HCT116 (cell line): Measurements from ENCODE around the gene C2CD2. TPM values are rescaled to one million over a fixed set of nuclear protein-coding genes. Genes with fewer than 3 reads are reported as not detected.

Experiments used
- ATAC-seq: fragments of 200-7000 bp; cut with Tn5 transposase; 2 replicates; pipeline ENCODE4 v1.9.1; 2020; ENCODE audit warnings: mild to moderate bottlenecking, moderate library complexity
- BruUV-seq: library from RNA; stranded (reverse); fragments of 400-500 nt; replicated peaks from 2 replicates; lab custom pipeline; 2021; lab: Mats Ljungman, UMichigan
- CTCF ChIA-PET: fragments of 300-600 bp; sonication (Branson Sonifier 250); formaldehyde crosslinking; loops from one replicate; lab custom pipeline; 2021; ENCODE audit warnings: antibody characterized with exemption; lab: Charles Lee
- POLR2A ChIA-PET: fragments of 300-600, 350-600 bp; sonication (Branson Sonifier 250); formaldehyde crosslinking; loops from one replicate; lab custom pipeline; 2021; ENCODE audit warnings: antibody characterized with exemption; lab: Charles Lee
- RAD21 ChIA-PET, 2 experiments: fragments of 300-600 bp; sonication (Branson Sonifier 250); formaldehyde crosslinking; loops; one replicate each; lab custom pipeline; 2023; ENCODE audit warnings: low total read pairs in 2 of 2; ENCODE audit not compliant: uncharacterized antibody in 2 of 2, unreplicated experiment in 2 of 2, low non-redundant PET in 1 of 2; lab: Charles Lee
- DNase-seq: peaks from one replicate; pipeline ENCODE4 v3.0.0-alpha.2; 2010; ENCODE audit warnings: low read depth, low spot score
- H2AFZ ChIP-seq: fragments of 200-600 bp; shearing (Covaris generic), sonication (generic); 2 replicates; pipeline ENCODE4 v1.6.1; 2017; ENCODE audit warnings: low read depth, mixed run types, mixed read lengths, antibody characterized with exemption, low read length; ENCODE audit not compliant: poor library complexity, severe bottlenecking
- H3K27ac ChIP-seq: 2 replicates; pipeline ENCODE4 v1.5.1; 2012; ENCODE audit warnings: low read depth, low read length
- H3K27me3 ChIP-seq: fragments of 200-600 bp; sonication (generic); 2 replicates; pipeline ENCODE4 v1.6.1; 2016; ENCODE audit warnings: mixed run types, low read length, mixed read lengths; ENCODE audit not compliant: insufficient read depth
- H3K36me3 ChIP-seq, 2 experiments: fragments of 200-500 bp in 1 of 2; fragments of 200-600 bp in 1 of 2; sonication (Bioruptor generic) in 1 of 2; sonication (generic) in 1 of 2; 2 replicates each; pipeline versions ENCODE4 v1.5.1 to v1.6.1; 2014 to 2016; ENCODE audit warnings: low read length in 2 of 2, inconsistent platforms in 1 of 2, mixed read lengths in 1 of 2, mixed run types in 1 of 2; ENCODE audit not compliant: insufficient read depth in 2 of 2, control insufficient read depth in 1 of 2
- H3K4me1 ChIP-seq, 2 experiments: fragments of 200-600 bp in 1 of 2; sonication (generic) in 1 of 2; 2 replicates each; pipeline versions ENCODE4 v1.5.1 to v1.6.1; 2012 to 2017; ENCODE audit warnings: low read length in 2 of 2, inconsistent platforms in 1 of 2, mild to moderate bottlenecking in 1 of 2, mixed read lengths in 1 of 2, mixed run types in 1 of 2, moderate library complexity in 1 of 2; ENCODE audit not compliant: insufficient read depth in 2 of 2, control insufficient read depth in 1 of 2
- H3K4me2 ChIP-seq: fragments of 200-600 bp; sonication (generic); 2 replicates; pipeline ENCODE4 v1.6.1; 2017; ENCODE audit warnings: mixed run types, low read length, mixed read lengths
- H3K4me3 ChIP-seq, 2 experiments: fragments of 200-600 bp in 1 of 2; sonication (generic) in 1 of 2; replicated peaks in 1 of 2; 2 replicates each; pipeline ENCODE4 v1.5.1; 2011 to 2016; ENCODE audit warnings: low read length in 2 of 2, control low read depth in 1 of 2, low read depth in 1 of 2, mild to moderate bottlenecking in 1 of 2, mixed read lengths in 1 of 2, mixed run types in 1 of 2
- H3K79me2 ChIP-seq: fragments of 200-600 bp; sonication (generic); 2 replicates; pipeline ENCODE4 v1.6.1; 2017; ENCODE audit warnings: mild to moderate bottlenecking, mixed run types, low read length, moderate library complexity, mixed read lengths; ENCODE audit not compliant: insufficient read depth
- H3K9ac ChIP-seq: fragments of 200-600 bp; sonication (generic); 2 replicates; pipeline ENCODE4 v1.6.1; 2016; ENCODE audit warnings: low read length, mixed read lengths
- H3K9me2 ChIP-seq: fragments of 200-600 bp; sonication (generic), shearing (Covaris generic); 2 replicates; pipeline ENCODE4 v1.6.1; 2017; ENCODE audit warnings: mixed run types, mild to moderate bottlenecking, moderate library complexity; ENCODE audit not compliant: insufficient read depth
- H3K9me3 ChIP-seq, 2 experiments: fragments of 200-500 bp in 1 of 2; fragments of 200-600 bp in 1 of 2; sonication (Bioruptor generic) in 1 of 2; sonication (generic) in 1 of 2; 2 replicates each; pipeline ENCODE4 v1.6.1; 2014 to 2017; ENCODE audit warnings: low read length in 2 of 2, mixed read lengths in 2 of 2, inconsistent platforms in 1 of 2, low read depth in 1 of 2, mild to moderate bottlenecking in 1 of 2, mixed run types in 1 of 2, moderate library complexity in 1 of 2; ENCODE audit not compliant: control insufficient read depth in 1 of 2, insufficient read depth in 1 of 2
- H4K20me1 ChIP-seq: fragments of 200-600 bp; sonication (generic), shearing (Covaris generic); 2 replicates; pipeline ENCODE4 v1.6.1; 2017; ENCODE audit warnings: mixed run types, mild to moderate bottlenecking, moderate library complexity; ENCODE audit not compliant: insufficient read depth
- EGR1 ChIP-seq: IDR thresholded peaks from 2 replicates; pipeline ENCODE4 v1.6.1; 2012; ENCODE audit warnings: low read depth
- ELF1 ChIP-seq: IDR thresholded peaks from 2 replicates; pipeline ENCODE4 v1.6.1; 2012; ENCODE audit warnings: low read depth, borderline replicate concordance
- REST ChIP-seq: IDR thresholded peaks from 2 replicates; pipeline ENCODE4 v1.6.1; 2012; ENCODE audit warnings: low read depth
- SIN3A ChIP-seq: IDR thresholded peaks from 2 replicates; pipeline ENCODE4 v1.6.1; 2012; ENCODE audit warnings: low read depth
- YY1 ChIP-seq: IDR thresholded peaks from 2 replicates; pipeline ENCODE4 v1.6.1; 2011; ENCODE audit warnings: low read length, low read depth, moderate library complexity, mild to moderate bottlenecking; ENCODE audit not compliant: insufficient replicate concordance; ENCODE audit errors: extremely low read depth
- ZFX ChIP-seq: fragments of 450-650 bp; IDR thresholded peaks from 2 replicates; pipeline ENCODE4 v1.6.1; 2017
- intact Hi-C: fragments of 100-400 bp; cut with micrococcal nuclease; formaldehyde crosslinking; loops from 2 replicates; pipeline ENCODE4 v1.10.0; 2022
- total RNA-seq: library from RNA; stranded (reverse); gene quantifications from one replicate; pipeline ENCODE4 v1.2.1, GENCODE V29; 2021; ENCODE audit not compliant: unreplicated experiment

Gene C2CD2
- total RNA-seq, 1 experiment from 2014 or later: 22.0 TPM

GRCh38 chr21:41970106-41970391 is 16.2 kb upstream of the C2CD2 start:
- ATAC-seq: no peak
- H3K79me2 ChIP-seq: no peaks in the 10 kb centered on the region
- TF ChIP-seq REST: no peak
- no peak for TF ChIP-seq EGR1
- TF ChIP-seq, all 23 proteins: peak for 0
- Histone ChIP-seq H3K36me3 (no peaks in the 10 kb centered on the region), H3K4me1 (no peaks in the 10 kb centered on the region), H3K4me2 (no peak overlapping the region), H3K27me3 (no peaks in the 10 kb centered on the region), H3K27ac (no peak overlapping the region), H3K9ac (no peak overlapping the region), H3K4me3 (no peak overlapping the region), H3K9me2 (no peaks in the 10 kb centered on the region), H2AFZ (no peak overlapping the region), H3K9me3 (no peaks in the 10 kb centered on the region), H4K20me1 (no peaks in the 10 kb centered on the region)
- ChIA-PET POLR2A (no interaction called here), RAD21 (no interaction called here), CTCF (interaction anchor here (0.7 kb wide), 1 partner anchor 12 kb away, joined by 3 read pairs; no protein-coding TSS in a partner anchor)
- intact Hi-C loops: no loop called here
- no peak for DNase-seq
- no TSS peak for BruUV-seq

GRCh38 chr21:41967708-41968107 is 13.9 kb upstream of the C2CD2 start:
- CTCF ChIA-PET: no interaction called here

More at GRCh38 chr21:41967708-41968107, 13.9 kb upstream of the C2CD2 start:
- H3K79me2 ChIP-seq: no peaks in the 10 kb centered on the region
- H3K27me3 ChIP-seq: no peaks in the 10 kb centered on the region
- H3K9me3 ChIP-seq: no peaks in the 10 kb centered on the region
- no peaks in the 10 kb centered on the region for H4K20me1 ChIP-seq
- intact Hi-C loops: no loop called here
- H3K36me3 ChIP-seq: no peaks in the 10 kb centered on the region
- DNase-seq (no peak), ATAC-seq (no peak)
- no peak overlapping the region for H3K9ac ChIP-seq
- H3K4me1 ChIP-seq: no peaks in the 10 kb centered on the region
- H3K27ac ChIP-seq: no peak overlapping the region
- POLR2A ChIA-PET: no interaction called here
- H2AFZ ChIP-seq: no peak overlapping the region
- TF ChIP-seq ZFX (no peak), YY1 (no peak), ELF1 (no peak), EGR1 (no peak), SIN3A (no peak)
- BruUV-seq: no TSS peak
- H3K4me3 ChIP-seq: no peak overlapping the region
- H3K9me2 ChIP-seq: no peaks in the 10 kb centered on the region
- RAD21 ChIA-PET: no interaction called here
- H3K4me2 ChIP-seq: no peak overlapping the region
